GM18867 (cell line): ENCODE results near the gene MALSU1.

Source experiments
- ATAC-seq: cut with Tn5 transposase; IDR thresholded peaks from one replicate; pipeline ENCODE4 v1.9.1; 2021; ENCODE audit warnings: mild to moderate bottlenecking, moderate library complexity; ENCODE audit not compliant: unreplicated experiment

Gene MALSU1

DNA sequence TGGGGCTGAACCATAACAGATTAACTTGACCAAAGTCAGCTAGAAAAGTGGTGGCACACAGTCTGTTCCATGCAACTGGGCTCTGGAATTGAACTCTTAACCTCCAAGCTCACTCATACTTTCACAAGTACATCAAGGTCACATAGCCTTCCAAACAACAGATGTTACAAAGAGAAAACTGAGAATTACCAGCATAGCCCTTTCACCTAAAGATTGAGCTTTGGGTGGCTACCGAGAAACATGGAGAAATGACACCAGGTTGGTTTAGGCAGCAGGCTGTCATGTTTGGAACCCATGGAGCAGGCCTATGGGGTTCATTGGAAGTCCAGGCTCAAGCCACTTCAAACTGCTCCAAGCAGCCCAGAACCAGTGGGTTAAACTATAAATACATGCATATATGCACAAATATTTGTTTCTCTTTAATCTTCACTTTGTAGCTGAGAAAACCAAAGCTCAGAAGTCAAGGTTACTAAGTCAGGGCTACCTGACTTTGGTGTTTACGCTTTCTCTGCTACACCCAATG, 59.1 kb downstream of the MALSU1 start:
- no peak for ATAC-seq
